ENCODE data around the gene NDC1. TPM values are rescaled to one million over a fixed set of nuclear protein-coding genes. Genes with fewer than 3 reads are reported as not detected.

Gene NDC1
- total RNA-seq, 1 donor from 2014 or later, result 9.3 TPM

DNA sequence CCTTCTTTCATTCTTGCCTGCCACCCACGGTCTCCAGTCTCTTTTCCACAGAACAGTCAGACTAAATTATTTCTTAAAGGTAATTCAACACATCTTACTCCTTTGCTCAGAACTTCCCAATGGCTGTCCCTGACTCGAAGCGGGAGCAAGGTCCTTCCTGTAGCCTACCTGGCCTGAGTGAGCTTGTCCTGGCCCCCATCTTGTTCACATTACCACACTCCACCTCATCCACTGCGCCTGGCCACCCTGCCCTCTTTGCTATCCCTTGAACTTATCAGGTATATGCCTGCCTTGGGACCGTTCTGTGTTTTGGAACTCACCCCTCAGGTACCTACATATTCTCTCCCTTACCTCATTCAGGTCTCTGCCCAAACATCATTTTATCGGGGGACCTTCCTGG lies 85.8 kb downstream of the NDC1 start:
- Histone ChIP-seq H3K4me1 (no peaks in the 10 kb centered on the region), H3K36me3 (no peaks in the 10 kb centered on the region), H3K27ac (no peak overlapping the region), H3K27me3 (no peaks in the 10 kb centered on the region), H3K4me3 (no peak overlapping the region), H3K9me3 (no peaks in the 10 kb centered on the region)
- TF ChIP-seq, protein P1, sequence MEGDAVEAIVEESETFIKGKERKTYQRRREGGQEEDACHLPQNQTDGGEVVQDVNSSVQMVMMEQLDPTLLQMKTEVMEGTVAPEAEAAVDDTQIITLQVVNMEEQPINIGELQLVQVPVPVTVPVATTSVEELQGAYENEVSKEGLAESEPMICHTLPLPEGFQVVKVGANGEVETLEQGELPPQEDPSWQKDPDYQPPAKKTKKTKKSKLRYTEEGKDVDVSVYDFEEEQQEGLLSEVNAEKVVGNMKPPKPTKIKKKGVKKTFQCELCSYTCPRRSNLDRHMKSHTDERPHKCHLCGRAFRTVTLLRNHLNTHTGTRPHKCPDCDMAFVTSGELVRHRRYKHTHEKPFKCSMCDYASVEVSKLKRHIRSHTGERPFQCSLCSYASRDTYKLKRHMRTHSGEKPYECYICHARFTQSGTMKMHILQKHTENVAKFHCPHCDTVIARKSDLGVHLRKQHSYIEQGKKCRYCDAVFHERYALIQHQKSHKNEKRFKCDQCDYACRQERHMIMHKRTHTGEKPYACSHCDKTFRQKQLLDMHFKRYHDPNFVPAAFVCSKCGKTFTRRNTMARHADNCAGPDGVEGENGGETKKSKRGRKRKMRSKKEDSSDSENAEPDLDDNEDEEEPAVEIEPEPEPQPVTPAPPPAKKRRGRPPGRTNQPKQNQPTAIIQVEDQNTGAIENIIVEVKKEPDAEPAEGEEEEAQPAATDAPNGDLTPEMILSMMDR (IDR thresholded peaks at IDR 0.05), result no peak
- intact Hi-C loops (cut with DNase I), result no loop called here
- DNase-seq (ENCODE audit: low spot score in 2 of 2), result no peak

DNA sequence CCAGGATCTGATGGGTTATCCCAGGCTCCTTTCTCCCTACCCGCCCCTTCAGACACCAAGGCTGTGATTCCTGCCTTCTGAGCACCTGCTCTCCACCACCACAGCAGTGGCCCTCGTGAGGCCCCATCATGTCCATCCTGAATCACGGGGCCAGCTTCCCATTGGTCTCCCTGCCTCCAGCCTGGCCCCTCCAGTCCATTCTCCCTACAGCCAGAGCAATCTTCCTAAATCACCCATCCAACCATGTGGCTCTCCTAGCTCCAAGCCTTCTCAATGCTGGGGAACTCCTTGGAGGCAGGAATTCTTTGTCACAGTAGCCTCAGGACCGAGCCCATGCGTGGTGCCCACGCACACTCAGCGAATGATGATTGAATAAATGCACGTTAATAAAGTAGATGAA lies 90.3 kb downstream of the NDC1 start:
- Histone ChIP-seq H3K4me3 (no peak overlapping the region), H3K36me3 (no peaks in the 10 kb centered on the region), H3K27ac (no peak overlapping the region), H3K9me3 (no peaks in the 10 kb centered on the region), H3K4me1 (no peaks in the 10 kb centered on the region), H3K27me3 (no peaks in the 10 kb centered on the region)
- DNase-seq (ENCODE audit: low spot score in 2 of 2), result no peak
- TF ChIP-seq, protein P1 (IDR thresholded peaks at IDR 0.05), result no peak
- intact Hi-C loops (cut with DNase I), result no loop called here

GRCh38 chr1:53740621-53741105 lies 97.4 kb downstream of the NDC1 start:
- TF ChIP-seq, protein P1 (IDR thresholded peaks at IDR 0.05), result no peak

GRCh38 chr1:53739109-53739681 lies 98.9 kb downstream of the NDC1 start, which contains the start of gene GLIS1:
GLIS1 (minus strand) TSS chr1:53739164; CDS start chr1:53738064, 1,100 bp downstream.
- intact Hi-C loops (cut with DNase I), result no loop called here
- Histone ChIP-seq H3K36me3 (no peaks in the 10 kb centered on the region), H3K9me3 (no peaks in the 10 kb centered on the region), H3K27ac (no peak within 1 kb of the TSS), H3K27me3 (no peaks in the 10 kb centered on the region), H3K4me1 (peaks cover 10 to 13% of the 10 kb centered on the region in 2 donors), H3K4me3 (peak within 1 kb of the TSS; percentile 52 to 78)
- TF ChIP-seq, protein P1 (IDR thresholded peaks at IDR 0.05), result no peak
- peak in 1 of 2 donors; percentile 80 for DNase-seq (ENCODE audit: low spot score in 2 of 2)

More at GRCh38 chr1:53740621-53741105, 97.4 kb downstream of the NDC1 start:
- H3K9me3 ChIP-seq, result no peaks in the 10 kb centered on the region
- H3K4me3 ChIP-seq, result no peak overlapping the region
- DNase-seq (ENCODE audit: low spot score in 2 of 2), result no peak
- intact Hi-C loops (cut with DNase I), result no loop called here
- H3K4me1 ChIP-seq, result peaks cover 10 to 13% of the 10 kb centered on the region in 2 donors
- no peak overlapping the region for H3K27ac ChIP-seq
- no peaks in the 10 kb centered on the region for H3K36me3 ChIP-seq
- H3K27me3 ChIP-seq, result no peaks in the 10 kb centered on the region

- peaks cover 10 to 13% of the 10 kb centered on the region in 2 donors for H3K4me1 ChIP-seq
- H3K27me3 ChIP-seq, result no peaks in the 10 kb centered on the region
- no peak for DNase-seq (ENCODE audit: low spot score in 2 of 2)
These were observed 99.6 kb downstream of the NDC1 start for GRCh38 chr1:53738205-53739108.

More at GRCh38 chr1:53738205-53739108, 99.6 kb downstream of the NDC1 start:
- TF ChIP-seq, protein P1 (IDR thresholded peaks at IDR 0.05), result no peak
- H3K9me3 ChIP-seq, result no peaks in the 10 kb centered on the region
- peak overlapping the region; percentile 52 to 78 for H3K4me3 ChIP-seq
- H3K36me3 ChIP-seq, result no peaks in the 10 kb centered on the region
- no peak overlapping the region for H3K27ac ChIP-seq
- intact Hi-C loops (cut with DNase I), result no loop called here

Data from ascending aorta (tissue), 2 donors.